Prostate gland (tissue), 2 donors: Measurements from ENCODE around the gene SMYD3. TPM values are rescaled to one million over a fixed set of nuclear protein-coding genes. Genes with fewer than 3 reads are reported as not detected.

Experiments
- DNase-seq: peaks from one replicate; pipeline ENCODE4 v3.0.0-alpha.2; 2019; ENCODE audit warnings: low spot score
- H3K27ac ChIP-seq, 2 donors: fragments of 200-600 bp; sonication (generic); 2 replicates each; pipeline ENCODE4 v1.5.1; 2017 to 2019
- H3K27me3 ChIP-seq: fragments of 200-600 bp; sonication (generic); replicated peaks from 2 replicates; pipeline ENCODE4 v1.5.1; 2019; ENCODE audit not compliant: insufficient read depth
- H3K36me3 ChIP-seq, 2 donors: fragments of 200-600 bp; sonication (generic); 1 replicate in 1 of 2; 2 replicates in 1 of 2; pipeline versions ENCODE4 v1.5.1 to v1.8.1; 2017 to 2019
- H3K4me1 ChIP-seq: fragments of 200-600 bp; sonication (generic); replicated peaks from 2 replicates; pipeline ENCODE4 v1.5.1; 2019
- H3K4me3 ChIP-seq, 2 donors: fragments of 200-600 bp; sonication (generic); 2 replicates each; pipeline ENCODE4 v1.5.1; 2017 to 2019
- H3K9me3 ChIP-seq: fragments of 200-600 bp; sonication (generic); 2 replicates; pipeline ENCODE4 v1.5.1; 2017
- POLR2A ChIP-seq: fragments of 450-650 bp; IDR thresholded peaks from one replicate; pipeline ENCODE4 v1.6.1; 2016; ENCODE audit warnings: antibody characterized with exemption, mild to moderate bottlenecking
- POLR2AphosphoS5 ChIP-seq: sonication (generic); formaldehyde crosslinking; IDR thresholded peaks from one replicate; pipeline ENCODE4 v1.6.1; 2017; ENCODE audit warnings: antibody characterized with exemption
- WGBS: methylation state at CpG from one replicate; pipeline ENCODE4 v1.1.5; 2018; 5-methylcytosine and 5-hydroxymethylcytosine counted together
- intact Hi-C: fragments of 100-400 bp; cut with DNase I; formaldehyde crosslinking; loops from one replicate; pipeline ENCODE4 v1.14.2; 2022
- total RNA-seq, 2 donors: library from RNA; depleted of rRNA; stranded (reverse); fragments of >200 nt; gene quantifications; one replicate each; pipeline ENCODE4 v1.1.0, GENCODE V29; 2016
- TF ChIP-seq, protein P1 (sequence below), 4 experiments: fragments of 200-600 bp in 2 of 4; fragments of 450-650 bp in 2 of 4; sonication (generic) in 2 of 4; IDR thresholded peaks; 1 replicate in 3 of 4; 2 replicates in 1 of 4; pipeline ENCODE4 v1.5.1; 2016 to 2019; ENCODE audit warnings: antibody characterized with exemption in 4 of 4, mild to moderate bottlenecking in 2 of 4, moderate library complexity in 2 of 4

SMYD3 gene
- total RNA-seq, 2 donors from 2014 or later, result 19.8 to 23.9 TPM

GRCh38 chr1:246169019-246169418 is 338.1 kb downstream of the SMYD3 start:
- DNase-seq, result no peak
- H3K4me3 ChIP-seq, result no peak overlapping the region
- 82% methylated on average over 5 of the region's 5 CpGs for WGBS
- H3K9me3 ChIP-seq, result no peaks in the 10 kb centered on the region
- no peaks in the 10 kb centered on the region for H3K36me3 ChIP-seq
- H3K27me3 ChIP-seq, result no peaks in the 10 kb centered on the region
- H3K4me1 ChIP-seq, result no peaks in the 10 kb centered on the region
- intact Hi-C loops, result no loop called here
- H3K27ac ChIP-seq, result no peak overlapping the region
- TF ChIP-seq, protein P1, sequence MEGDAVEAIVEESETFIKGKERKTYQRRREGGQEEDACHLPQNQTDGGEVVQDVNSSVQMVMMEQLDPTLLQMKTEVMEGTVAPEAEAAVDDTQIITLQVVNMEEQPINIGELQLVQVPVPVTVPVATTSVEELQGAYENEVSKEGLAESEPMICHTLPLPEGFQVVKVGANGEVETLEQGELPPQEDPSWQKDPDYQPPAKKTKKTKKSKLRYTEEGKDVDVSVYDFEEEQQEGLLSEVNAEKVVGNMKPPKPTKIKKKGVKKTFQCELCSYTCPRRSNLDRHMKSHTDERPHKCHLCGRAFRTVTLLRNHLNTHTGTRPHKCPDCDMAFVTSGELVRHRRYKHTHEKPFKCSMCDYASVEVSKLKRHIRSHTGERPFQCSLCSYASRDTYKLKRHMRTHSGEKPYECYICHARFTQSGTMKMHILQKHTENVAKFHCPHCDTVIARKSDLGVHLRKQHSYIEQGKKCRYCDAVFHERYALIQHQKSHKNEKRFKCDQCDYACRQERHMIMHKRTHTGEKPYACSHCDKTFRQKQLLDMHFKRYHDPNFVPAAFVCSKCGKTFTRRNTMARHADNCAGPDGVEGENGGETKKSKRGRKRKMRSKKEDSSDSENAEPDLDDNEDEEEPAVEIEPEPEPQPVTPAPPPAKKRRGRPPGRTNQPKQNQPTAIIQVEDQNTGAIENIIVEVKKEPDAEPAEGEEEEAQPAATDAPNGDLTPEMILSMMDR (IDR thresholded peaks at IDR 0.05), result no peak
- no peak for TF ChIP-seq POLR2AphosphoS5
- no peak for TF ChIP-seq POLR2A

DNA sequence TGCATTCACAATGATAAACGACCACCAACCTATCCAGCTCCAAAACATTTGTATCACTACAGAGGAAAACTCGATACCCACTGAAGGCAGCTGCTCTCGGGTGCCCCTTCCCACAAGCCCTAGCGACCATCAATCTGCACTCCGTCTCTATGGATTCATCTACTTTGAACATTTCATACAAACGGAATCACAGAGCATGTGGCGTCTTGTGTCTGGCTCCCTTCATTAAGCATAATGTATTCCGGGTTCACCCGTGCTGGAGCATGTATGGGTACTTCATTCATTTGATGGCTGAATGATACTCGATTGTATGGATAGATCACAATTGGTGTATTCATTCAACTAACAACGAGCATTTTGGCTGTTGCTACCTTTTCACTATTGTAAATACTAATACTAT is 340.2 kb downstream of the SMYD3 start:
- TF ChIP-seq POLR2A (no peak), POLR2AphosphoS5 (no peak)
- TF ChIP-seq, protein P1 (IDR thresholded peaks at IDR 0.05), result no peak
- no peaks in the 10 kb centered on the region for H3K9me3 ChIP-seq
- no peaks in the 10 kb centered on the region for H3K4me1 ChIP-seq
- H3K36me3 ChIP-seq, result no peaks in the 10 kb centered on the region
- 60% methylated on average over 11 of the region's 11 CpGs for WGBS
- DNase-seq, result no peak
- H3K27ac ChIP-seq, result no peak overlapping the region
- intact Hi-C loops, result no loop called here
- H3K27me3 ChIP-seq, result no peaks in the 10 kb centered on the region
- H3K4me3 ChIP-seq, result no peak overlapping the region

DNA sequence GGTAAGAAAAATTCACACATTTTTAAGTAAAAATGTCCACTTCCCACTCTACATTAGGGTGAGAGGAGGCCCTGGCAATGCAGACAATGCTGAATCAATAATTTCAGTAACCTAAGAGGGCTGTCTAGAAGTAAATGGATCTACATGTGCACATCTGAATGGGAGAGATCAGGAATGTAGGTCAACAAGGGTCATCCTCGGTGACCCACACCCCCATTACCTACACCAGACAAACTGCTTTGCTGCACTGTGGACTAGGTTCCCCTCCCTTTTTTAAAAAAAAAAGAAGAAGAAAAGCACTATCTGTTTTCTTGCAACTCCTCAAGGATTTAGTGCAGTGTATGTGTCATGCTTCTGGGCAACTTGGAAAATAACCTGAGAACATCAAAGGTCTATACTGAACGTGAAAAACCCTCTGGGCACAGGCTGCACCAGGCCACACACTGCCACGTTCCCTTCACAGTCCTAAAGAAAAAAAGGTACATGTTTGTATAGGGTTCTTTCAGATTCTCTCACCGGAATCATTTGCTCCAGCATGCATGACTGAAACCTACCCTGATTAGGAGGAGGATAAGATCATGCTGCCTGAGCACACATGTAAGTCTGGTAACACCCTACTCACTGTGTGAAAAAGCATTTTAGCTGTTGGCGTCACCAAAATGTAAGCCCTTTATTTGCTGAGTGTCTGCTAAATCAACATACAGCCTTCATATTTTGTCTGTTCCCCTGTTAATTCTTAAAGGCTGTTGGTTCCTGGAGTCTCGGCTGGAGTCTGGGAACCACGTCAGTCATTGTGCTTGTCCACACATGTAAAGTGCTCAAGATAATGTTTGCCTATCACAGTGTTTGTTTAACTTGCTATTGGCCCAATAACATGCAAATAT is 341.0 kb downstream of the SMYD3 start:
- DNase-seq, result peak; percentile 62
- H3K36me3 ChIP-seq, result no peaks in the 10 kb centered on the region
- intact Hi-C loops, result no loop called here
- no peaks in the 10 kb centered on the region for H3K4me1 ChIP-seq
- no peaks in the 10 kb centered on the region for H3K27me3 ChIP-seq
- H3K27ac ChIP-seq, result no peak overlapping the region
- H3K4me3 ChIP-seq, result no peak overlapping the region
- no peaks in the 10 kb centered on the region for H3K9me3 ChIP-seq
- WGBS, result 48% methylated on average over 7 of the region's 7 CpGs
- TF ChIP-seq POLR2A (no peak), POLR2AphosphoS5 (peak; percentile 80)
- TF ChIP-seq, protein P1 (IDR thresholded peaks at IDR 0.05), result no peak

- intact Hi-C loops, result no loop called here
- TF ChIP-seq POLR2A (no peak), POLR2AphosphoS5 (no peak)
- TF ChIP-seq, protein P1 (IDR thresholded peaks at IDR 0.05), result no peak
- DNase-seq, result no peak
- H3K4me3 ChIP-seq, result no peak overlapping the region
- H3K4me1 ChIP-seq, result no peaks in the 10 kb centered on the region
- WGBS, result 94% methylated on average over 9 of the region's 9 CpGs
- H3K36me3 ChIP-seq, result no peaks in the 10 kb centered on the region
- H3K27ac ChIP-seq, result no peak overlapping the region
- no peaks in the 10 kb centered on the region for H3K27me3 ChIP-seq
- no peaks in the 10 kb centered on the region for H3K9me3 ChIP-seq
Measured at GRCh38 chr1:246164764-246165163, 342.3 kb downstream of the SMYD3 start.

- H3K4me1 ChIP-seq, result no peaks in the 10 kb centered on the region
Measured at GRCh38 chr1:246162560-246162959, 344.5 kb downstream of the SMYD3 start.

More at GRCh38 chr1:246162560-246162959, 344.5 kb downstream of the SMYD3 start:
- no peaks in the 10 kb centered on the region for H3K27me3 ChIP-seq
- no peak for DNase-seq
- 100% methylated on average over 1 of the region's 1 CpG for WGBS
- no peaks in the 10 kb centered on the region for H3K9me3 ChIP-seq
- H3K36me3 ChIP-seq, result no peaks in the 10 kb centered on the region
- no peak overlapping the region for H3K27ac ChIP-seq
- no peak overlapping the region for H3K4me3 ChIP-seq
- TF ChIP-seq, protein P1 (IDR thresholded peaks at IDR 0.05), result no peak
- TF ChIP-seq POLR2A (no peak), POLR2AphosphoS5 (no peak)
- intact Hi-C loops, result no loop called here
